DND-41 (cell line): ENCODE results near the gene RBM20.

Experiments used
- ATAC-seq: fragments of 200-7000 bp; cut with Tn5 transposase; 3 replicates; pipeline ENCODE4 v1.9.1; 2021; ENCODE audit warnings: low read depth; ENCODE audit not compliant: insufficient read depth
- DNase-seq: peaks from one replicate; pipeline ENCODE4 v3.0.0-alpha.2; 2020
- H2AFZ ChIP-seq: 2 replicates; pipeline ENCODE4 v1.6.0; 2012; ENCODE audit warnings: low read depth, low read length
- H3K27ac ChIP-seq: 2 replicates; pipeline ENCODE4 v1.5.1; 2012; ENCODE audit warnings: low read length, inconsistent platforms
- H3K27me3 ChIP-seq: fragments of 200-600 bp; sonication (generic); 2 replicates; pipeline ENCODE4 v1.6.0; 2012; ENCODE audit warnings: low read length, mild to moderate bottlenecking, inconsistent platforms; ENCODE audit not compliant: insufficient read depth, poor library complexity
- H3K36me3 ChIP-seq: 2 replicates; pipeline ENCODE4 v1.5.1; 2012; ENCODE audit warnings: low read length, inconsistent platforms; ENCODE audit not compliant: insufficient read depth
- H3K4me1 ChIP-seq: 2 replicates; pipeline ENCODE4 v1.5.1; 2012; ENCODE audit warnings: mild to moderate bottlenecking, low read length; ENCODE audit not compliant: insufficient read depth
- H3K4me2 ChIP-seq: 2 replicates; pipeline ENCODE4 v1.6.0; 2012; ENCODE audit warnings: mild to moderate bottlenecking, moderate library complexity, low read length, inconsistent platforms; ENCODE audit not compliant: insufficient read depth
- H3K4me3 ChIP-seq, 2 experiments: fragments of 200-600 bp in 1 of 2; shearing (Covaris generic) in 1 of 2; 2 replicates each; pipeline ENCODE4 v1.5.1; 2012 to 2016; ENCODE audit warnings: inconsistent platforms in 2 of 2, low read length in 2 of 2, mild to moderate bottlenecking in 2 of 2, low read depth in 1 of 2, moderate library complexity in 1 of 2
- H3K79me2 ChIP-seq: 2 replicates; pipeline ENCODE4 v1.6.0; 2012; ENCODE audit warnings: low read length, inconsistent platforms; ENCODE audit not compliant: insufficient read depth
- H3K9ac ChIP-seq: 2 replicates; pipeline ENCODE4 v1.6.0; 2012; ENCODE audit warnings: low read depth, mild to moderate bottlenecking, inconsistent platforms, low read length, moderate library complexity
- H3K9me3 ChIP-seq: 2 replicates; pipeline ENCODE4 v1.5.1; 2012; ENCODE audit warnings: low read length, moderate library complexity, mild to moderate bottlenecking, inconsistent platforms; ENCODE audit not compliant: insufficient read depth, severe bottlenecking
- H4K20me1 ChIP-seq: 2 replicates; pipeline ENCODE4 v1.6.0; 2012; ENCODE audit warnings: low read length; ENCODE audit not compliant: insufficient read depth
- EZH2 ChIP-seq: IDR thresholded peaks from 3 replicates; pipeline ENCODE4 v1.6.1; 2012; ENCODE audit warnings: borderline replicate concordance, low read depth, mild to moderate bottlenecking, moderate library complexity, low read length, inconsistent platforms; ENCODE audit not compliant: severe bottlenecking
- TF ChIP-seq, protein P1 (sequence below): IDR thresholded peaks from 2 replicates; pipeline ENCODE4 v1.5.1; 2012; ENCODE audit warnings: borderline replicate concordance, low read length, moderate library complexity, mild to moderate bottlenecking; ENCODE audit not compliant: poor library complexity, severe bottlenecking; ENCODE audit errors: extremely low read depth

RBM20 gene

DNA sequence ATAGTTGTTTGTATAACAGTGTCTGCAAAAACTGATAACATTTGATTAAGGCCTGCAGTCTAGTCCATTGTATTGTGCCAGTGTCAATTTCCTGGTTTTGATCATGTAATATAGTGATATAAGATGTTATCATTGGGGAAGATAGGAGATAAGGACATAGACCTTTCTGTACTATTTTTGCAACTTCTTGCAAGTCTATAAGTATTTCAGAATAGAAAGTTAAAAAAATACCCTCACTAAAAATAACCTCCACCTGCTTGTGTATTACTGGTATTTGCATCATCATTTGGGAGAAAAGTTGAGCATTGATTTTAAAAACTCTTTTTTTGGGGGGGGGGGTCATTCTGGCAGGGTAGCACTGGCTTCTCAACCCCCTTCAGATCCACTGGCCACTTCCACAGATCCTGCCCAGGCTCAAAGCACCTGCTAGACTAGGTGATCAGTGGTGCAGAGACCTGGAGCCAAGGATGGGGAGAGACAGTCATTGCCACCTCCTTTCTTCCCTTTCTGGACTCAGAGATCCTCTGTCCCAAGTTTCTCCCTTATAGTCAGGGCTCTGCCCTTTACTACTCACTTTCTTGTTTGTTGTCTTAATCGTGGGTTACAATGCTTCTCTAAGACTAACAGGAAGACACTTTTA is 103.0 kb downstream of the RBM20 start:
- no peak for ATAC-seq
- TF ChIP-seq EZH2, result no peak
- TF ChIP-seq, protein P1, sequence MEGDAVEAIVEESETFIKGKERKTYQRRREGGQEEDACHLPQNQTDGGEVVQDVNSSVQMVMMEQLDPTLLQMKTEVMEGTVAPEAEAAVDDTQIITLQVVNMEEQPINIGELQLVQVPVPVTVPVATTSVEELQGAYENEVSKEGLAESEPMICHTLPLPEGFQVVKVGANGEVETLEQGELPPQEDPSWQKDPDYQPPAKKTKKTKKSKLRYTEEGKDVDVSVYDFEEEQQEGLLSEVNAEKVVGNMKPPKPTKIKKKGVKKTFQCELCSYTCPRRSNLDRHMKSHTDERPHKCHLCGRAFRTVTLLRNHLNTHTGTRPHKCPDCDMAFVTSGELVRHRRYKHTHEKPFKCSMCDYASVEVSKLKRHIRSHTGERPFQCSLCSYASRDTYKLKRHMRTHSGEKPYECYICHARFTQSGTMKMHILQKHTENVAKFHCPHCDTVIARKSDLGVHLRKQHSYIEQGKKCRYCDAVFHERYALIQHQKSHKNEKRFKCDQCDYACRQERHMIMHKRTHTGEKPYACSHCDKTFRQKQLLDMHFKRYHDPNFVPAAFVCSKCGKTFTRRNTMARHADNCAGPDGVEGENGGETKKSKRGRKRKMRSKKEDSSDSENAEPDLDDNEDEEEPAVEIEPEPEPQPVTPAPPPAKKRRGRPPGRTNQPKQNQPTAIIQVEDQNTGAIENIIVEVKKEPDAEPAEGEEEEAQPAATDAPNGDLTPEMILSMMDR, result no peak
- Histone ChIP-seq H3K4me3 (no peak overlapping the region), H3K9me3 (no peaks in the 10 kb centered on the region), H3K36me3 (no peaks in the 10 kb centered on the region), H3K27me3 (no peaks in the 10 kb centered on the region), H3K27ac (no peak overlapping the region), H3K4me1 (no peaks in the 10 kb centered on the region), H3K9ac (no peak overlapping the region), H3K79me2 (no peaks in the 10 kb centered on the region), H4K20me1 (no peaks in the 10 kb centered on the region), H2AFZ (no peak overlapping the region), H3K4me2 (no peak overlapping the region)
- no peak for DNase-seq

DNA sequence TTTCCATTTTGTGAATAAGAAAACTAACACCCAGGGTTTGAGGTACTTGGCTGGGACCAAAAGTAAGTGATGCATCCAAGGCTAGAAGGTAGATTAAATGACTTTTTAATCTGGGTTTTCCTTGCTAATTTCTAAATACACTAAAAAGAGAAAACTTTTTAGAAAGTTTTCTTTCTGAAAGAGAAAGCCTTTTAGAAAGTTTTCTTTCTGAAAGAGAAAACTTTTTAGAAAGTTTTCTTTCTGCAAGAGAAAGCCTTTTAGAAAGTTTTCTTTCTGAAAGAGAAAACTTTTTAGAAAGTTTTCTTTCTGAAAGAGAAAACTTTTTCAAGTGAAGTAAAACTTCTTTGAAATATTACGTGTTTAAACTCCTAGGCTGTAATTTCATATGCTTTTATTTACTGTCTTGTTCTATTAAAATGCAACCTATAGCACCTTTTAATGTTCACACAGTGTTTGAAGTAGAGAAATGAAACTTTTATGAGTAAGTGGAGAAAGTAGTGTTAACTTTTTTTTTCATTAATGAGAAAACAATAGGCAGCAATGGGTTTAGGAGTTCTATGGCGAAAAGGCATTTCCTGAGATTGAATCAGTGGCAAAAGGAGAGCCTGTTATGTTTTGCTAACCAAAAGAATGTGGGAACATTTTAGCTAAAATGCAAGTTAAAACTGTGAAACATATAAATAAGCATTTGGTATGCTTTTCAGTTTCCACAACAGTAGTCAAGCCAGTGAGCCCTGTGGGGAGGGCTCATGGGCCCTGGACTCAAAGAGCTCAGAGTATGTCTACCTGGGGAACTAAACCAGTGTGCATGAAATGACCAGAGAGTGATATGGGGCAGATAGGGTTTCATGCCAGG is 103.7 kb downstream of the RBM20 start:
- TF ChIP-seq EZH2, result no peak
- TF ChIP-seq, protein P1, result no peak
- Histone ChIP-seq H3K4me2 (no peak overlapping the region), H3K9ac (no peak overlapping the region), H3K27ac (no peak overlapping the region), H3K9me3 (no peaks in the 10 kb centered on the region), H4K20me1 (no peaks in the 10 kb centered on the region), H3K27me3 (no peaks in the 10 kb centered on the region), H3K4me1 (no peaks in the 10 kb centered on the region), H3K36me3 (no peaks in the 10 kb centered on the region), H2AFZ (no peak overlapping the region), H3K79me2 (no peaks in the 10 kb centered on the region), H3K4me3 (no peak overlapping the region)
- ATAC-seq (no peak), DNase-seq (no peak)

DNA sequence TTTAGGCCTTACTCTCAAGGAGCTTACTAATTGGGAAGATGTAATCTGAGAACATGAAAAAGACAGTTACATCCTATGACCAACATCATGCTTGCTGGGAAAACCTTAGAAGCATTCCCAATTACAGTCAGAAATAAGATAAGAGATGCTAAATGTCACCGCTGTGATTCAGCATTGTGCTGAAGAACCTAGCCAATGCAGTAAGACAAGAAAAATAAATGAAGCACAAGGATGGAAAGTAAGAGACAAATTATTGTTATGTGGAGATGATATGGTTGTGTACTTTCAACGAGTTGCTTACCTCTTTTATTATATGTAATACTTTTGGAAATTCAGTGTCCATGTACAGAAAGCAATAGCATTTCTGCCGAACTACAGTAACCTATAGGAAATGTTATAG is 104.8 kb downstream of the RBM20 start:
- no peak overlapping the region for H3K4me2 ChIP-seq
- no peaks in the 10 kb centered on the region for H3K79me2 ChIP-seq
- H3K4me3 ChIP-seq, result no peak overlapping the region
- no peaks in the 10 kb centered on the region for H3K27me3 ChIP-seq
- H3K36me3 ChIP-seq, result no peaks in the 10 kb centered on the region
- no peak overlapping the region for H3K9ac ChIP-seq
- no peak for DNase-seq
- ATAC-seq, result no peak
- H2AFZ ChIP-seq, result no peak overlapping the region
- H3K9me3 ChIP-seq, result no peaks in the 10 kb centered on the region
- no peaks in the 10 kb centered on the region for H3K4me1 ChIP-seq
- H3K27ac ChIP-seq, result no peak overlapping the region
- no peaks in the 10 kb centered on the region for H4K20me1 ChIP-seq
- TF ChIP-seq, protein P1, result no peak
- no peak for TF ChIP-seq EZH2
